Measurements from ENCODE around the gene RNF213. TPM values are rescaled to one million over a fixed set of nuclear protein-coding genes. Genes with fewer than 3 reads are reported as not detected.
"Not testable (repeated sequence)": the region's sequence is repeated elsewhere in the genome, so short reads cannot be mapped to it uniquely, and the experiment has no call there.

The RNF213 gene
- total RNA-seq, 1 experiment from 2014 or later, result 15.0 TPM

GRCh38 chr17:80311216-80311827 lies 50.7 kb downstream of the RNF213 start:
- H3K4me3 ChIP-seq (ENCODE audit: low read length), result no peak overlapping the region
- no peak overlapping the region for H3K9ac ChIP-seq (ENCODE audit: low read length)
- no peak overlapping the region for H2AFZ ChIP-seq (ENCODE audit: low read length)
- H3K27me3 ChIP-seq (ENCODE audit: low read length), result no peaks in the 10 kb centered on the region
- no peaks in the 10 kb centered on the region for H4K20me1 ChIP-seq (ENCODE audit: insufficient read depth, low read depth, low read length)
- H3K27ac ChIP-seq (ENCODE audit: low read length), result no peak overlapping the region
- H3K4me2 ChIP-seq (ENCODE audit: low read depth, low read length, poor library complexity, severe bottlenecking), result no peak overlapping the region
- no peaks in the 10 kb centered on the region for H3K4me1 ChIP-seq (ENCODE audit: low read length)
- no peaks in the 10 kb centered on the region for H3K9me3 ChIP-seq (ENCODE audit: low read length)
- no peak for DNase-seq
- H3K9me2 ChIP-seq (replicated peaks; ENCODE audit: insufficient read depth, low read length), result no peaks in the 10 kb centered on the region
- H3K36me3 ChIP-seq (ENCODE audit: insufficient read depth, low read length), result no peaks in the 10 kb centered on the region
- no peaks in the 10 kb centered on the region for H3K79me2 ChIP-seq (ENCODE audit: low read length)

- no peaks in the 10 kb centered on the region for H3K4me1 ChIP-seq (ENCODE audit: low read length)
- no peaks in the 10 kb centered on the region for H4K20me1 ChIP-seq (ENCODE audit: insufficient read depth, low read depth, low read length)
- H3K9me2 ChIP-seq (replicated peaks; ENCODE audit: insufficient read depth, low read length), result no peaks in the 10 kb centered on the region
- H3K9me3 ChIP-seq (ENCODE audit: low read length), result no peaks in the 10 kb centered on the region
- H3K4me3 ChIP-seq (ENCODE audit: low read length), result no peak overlapping the region
- no peak for DNase-seq
- no peak overlapping the region for H3K4me2 ChIP-seq (ENCODE audit: low read depth, low read length, poor library complexity, severe bottlenecking)
- no peaks in the 10 kb centered on the region for H3K36me3 ChIP-seq (ENCODE audit: insufficient read depth, low read length)
- H3K27ac ChIP-seq (ENCODE audit: low read length), result no peak overlapping the region
- H3K9ac ChIP-seq (ENCODE audit: low read length), result no peak overlapping the region
- no peak overlapping the region for H2AFZ ChIP-seq (ENCODE audit: low read length)
- H3K27me3 ChIP-seq (ENCODE audit: low read length), result no peaks in the 10 kb centered on the region
- no peaks in the 10 kb centered on the region for H3K79me2 ChIP-seq (ENCODE audit: low read length)
Observed at GRCh38 chr17:80312621-80313135, 52.0 kb downstream of the RNF213 start.

- Histone ChIP-seq H4K20me1 (ENCODE audit: insufficient read depth, low read depth, low read length) (no peaks in the 10 kb centered on the region), H3K79me2 (ENCODE audit: low read length) (no peaks in the 10 kb centered on the region)
Observed at GRCh38 chr17:80313160-80313829, 52.6 kb downstream of the RNF213 start.

GRCh38 chr17:80313946-80314345 lies 53.3 kb downstream of the RNF213 start:
- not testable (repeated sequence) for H4K20me1 ChIP-seq (ENCODE audit: insufficient read depth, low read depth, low read length); H3K36me3 ChIP-seq (ENCODE audit: insufficient read depth, low read length); H3K4me1 ChIP-seq (ENCODE audit: low read length); H3K27ac ChIP-seq (ENCODE audit: low read length); H3K9ac ChIP-seq (ENCODE audit: low read length); H3K4me2 ChIP-seq (ENCODE audit: low read depth, low read length, poor library complexity, severe bottlenecking); H3K9me3 ChIP-seq (ENCODE audit: low read length); DNase-seq; H3K4me3 ChIP-seq (ENCODE audit: low read length); H2AFZ ChIP-seq (ENCODE audit: low read length); H3K79me2 ChIP-seq (ENCODE audit: low read length); H3K27me3 ChIP-seq (ENCODE audit: low read length); H3K9me2 ChIP-seq (replicated peaks; ENCODE audit: insufficient read depth, low read length)

More at GRCh38 chr17:80313160-80313829, 52.6 kb downstream of the RNF213 start:
- DNase-seq, result no peak
- Histone ChIP-seq H3K36me3 (ENCODE audit: insufficient read depth, low read length) (no peaks in the 10 kb centered on the region), H3K27ac (ENCODE audit: low read length) (no peak overlapping the region), H2AFZ (ENCODE audit: low read length) (no peak overlapping the region), H3K9me2 (replicated peaks; ENCODE audit: insufficient read depth, low read length) (no peaks in the 10 kb centered on the region), H3K4me1 (ENCODE audit: low read length) (no peaks in the 10 kb centered on the region), H3K4me2 (ENCODE audit: low read depth, low read length, poor library complexity, severe bottlenecking) (no peak overlapping the region), H3K27me3 (ENCODE audit: low read length) (no peaks in the 10 kb centered on the region), H3K9me3 (ENCODE audit: low read length) (no peaks in the 10 kb centered on the region), H3K9ac (ENCODE audit: low read length) (no peak overlapping the region), H3K4me3 (ENCODE audit: low read length) (no peak overlapping the region)

GRCh38 chr17:80315517-80316182 lies 55.0 kb downstream of the RNF213 start:
- H3K4me3 ChIP-seq (ENCODE audit: low read length), result no peak overlapping the region
- H3K27me3 ChIP-seq (ENCODE audit: low read length), result no peaks in the 10 kb centered on the region
- DNase-seq, result no peak
- H3K9me3 ChIP-seq (ENCODE audit: low read length), result no peaks in the 10 kb centered on the region
- no peaks in the 10 kb centered on the region for H3K36me3 ChIP-seq (ENCODE audit: insufficient read depth, low read length)
- H4K20me1 ChIP-seq (ENCODE audit: insufficient read depth, low read depth, low read length), result no peaks in the 10 kb centered on the region
- H3K27ac ChIP-seq (ENCODE audit: low read length), result no peak overlapping the region
- H3K4me1 ChIP-seq (ENCODE audit: low read length), result no peaks in the 10 kb centered on the region
- H3K79me2 ChIP-seq (ENCODE audit: low read length), result no peaks in the 10 kb centered on the region
- no peak overlapping the region for H2AFZ ChIP-seq (ENCODE audit: low read length)
- no peak overlapping the region for H3K4me2 ChIP-seq (ENCODE audit: low read depth, low read length, poor library complexity, severe bottlenecking)
- no peak overlapping the region for H3K9ac ChIP-seq (ENCODE audit: low read length)
- H3K9me2 ChIP-seq (replicated peaks; ENCODE audit: insufficient read depth, low read length), result no peaks in the 10 kb centered on the region

- Histone ChIP-seq H3K27me3 (ENCODE audit: low read length) (no peaks in the 10 kb centered on the region), H3K27ac (ENCODE audit: low read length) (no peak overlapping the region), H3K9me3 (ENCODE audit: low read length) (no peaks in the 10 kb centered on the region), H3K79me2 (ENCODE audit: low read length) (no peaks in the 10 kb centered on the region), H3K4me2 (ENCODE audit: low read depth, low read length, poor library complexity, severe bottlenecking) (no peak overlapping the region), H3K9me2 (replicated peaks; ENCODE audit: insufficient read depth, low read length) (no peaks in the 10 kb centered on the region), H2AFZ (ENCODE audit: low read length) (no peak overlapping the region), H3K4me1 (ENCODE audit: low read length) (no peaks in the 10 kb centered on the region), H3K9ac (ENCODE audit: low read length) (no peak overlapping the region), H3K4me3 (ENCODE audit: low read length) (no peak overlapping the region), H3K36me3 (ENCODE audit: insufficient read depth, low read length) (no peaks in the 10 kb centered on the region), H4K20me1 (ENCODE audit: insufficient read depth, low read depth, low read length) (no peaks in the 10 kb centered on the region)
- no peak for DNase-seq
Observed at GRCh38 chr17:80316431-80316830, 55.8 kb downstream of the RNF213 start.

- DNase-seq, result no peak
- Histone ChIP-seq H3K9me3 (ENCODE audit: low read length) (no peaks in the 10 kb centered on the region), H3K36me3 (ENCODE audit: insufficient read depth, low read length) (no peaks in the 10 kb centered on the region), H3K4me1 (ENCODE audit: low read length) (no peaks in the 10 kb centered on the region), H3K4me2 (ENCODE audit: low read depth, low read length, poor library complexity, severe bottlenecking) (no peak overlapping the region), H4K20me1 (ENCODE audit: insufficient read depth, low read depth, low read length) (no peaks in the 10 kb centered on the region), H3K27me3 (ENCODE audit: low read length) (no peaks in the 10 kb centered on the region), H2AFZ (ENCODE audit: low read length) (no peak overlapping the region), H3K9ac (ENCODE audit: low read length) (no peak overlapping the region), H3K79me2 (ENCODE audit: low read length) (no peaks in the 10 kb centered on the region), H3K9me2 (replicated peaks; ENCODE audit: insufficient read depth, low read length) (no peaks in the 10 kb centered on the region), H3K4me3 (ENCODE audit: low read length) (no peak overlapping the region), H3K27ac (ENCODE audit: low read length) (no peak overlapping the region)
Observed at GRCh38 chr17:80316927-80317705, 56.5 kb downstream of the RNF213 start.

GRCh38 chr17:80317706-80317980 lies 57.0 kb downstream of the RNF213 start:
- H3K4me3 ChIP-seq (ENCODE audit: low read length), result no peak overlapping the region
- H2AFZ ChIP-seq (ENCODE audit: low read length), result no peak overlapping the region
- no peaks in the 10 kb centered on the region for H3K4me1 ChIP-seq (ENCODE audit: low read length)
- DNase-seq, result no peak
- H3K4me2 ChIP-seq (ENCODE audit: low read depth, low read length, poor library complexity, severe bottlenecking), result no peak overlapping the region
- no peak overlapping the region for H3K9ac ChIP-seq (ENCODE audit: low read length)
- H3K79me2 ChIP-seq (ENCODE audit: low read length), result no peaks in the 10 kb centered on the region
- H3K27me3 ChIP-seq (ENCODE audit: low read length), result no peaks in the 10 kb centered on the region
- H4K20me1 ChIP-seq (ENCODE audit: insufficient read depth, low read depth, low read length), result no peaks in the 10 kb centered on the region
- no peaks in the 10 kb centered on the region for H3K36me3 ChIP-seq (ENCODE audit: insufficient read depth, low read length)
- H3K27ac ChIP-seq (ENCODE audit: low read length), result no peak overlapping the region
- no peaks in the 10 kb centered on the region for H3K9me2 ChIP-seq (replicated peaks; ENCODE audit: insufficient read depth, low read length)
- H3K9me3 ChIP-seq (ENCODE audit: low read length), result no peaks in the 10 kb centered on the region
